KMS-11 (cell line): ENCODE measurements around the gene RPL28.
"Not testable (repeated sequence)": the region's sequence is repeated elsewhere in the genome, so short reads cannot be mapped to it uniquely, and the experiment has no call there.

Experiments used
- H2AFZ ChIP-seq: fragments of 200-600 bp; sonication (generic); 2 replicates; pipeline ENCODE4 v1.6.1; 2016; ENCODE audit warnings: antibody characterized with exemption, mixed run types, low read depth
- H3K27ac ChIP-seq: fragments of 200-600 bp; sonication (generic); 2 replicates; pipeline ENCODE4 v1.6.1; 2016; ENCODE audit warnings: mild to moderate bottlenecking, mixed run types
- H3K27me3 ChIP-seq: fragments of 200-600 bp; sonication (generic); 2 replicates; pipeline ENCODE4 v1.6.1; 2017; ENCODE audit warnings: mild to moderate bottlenecking, low read depth, mixed run types, moderate library complexity; ENCODE audit not compliant: insufficient read depth
- H3K36me3 ChIP-seq: fragments of 200-600 bp; sonication (generic); 2 replicates; pipeline ENCODE4 v1.6.1; 2017; ENCODE audit warnings: mild to moderate bottlenecking, mixed run types; ENCODE audit not compliant: insufficient read depth
- H3K4me1 ChIP-seq: fragments of 200-600 bp; sonication (generic); 2 replicates; pipeline ENCODE4 v1.6.1; 2016; ENCODE audit warnings: mild to moderate bottlenecking, low read depth, mixed run types; ENCODE audit not compliant: poor library complexity, severe bottlenecking
- H3K4me2 ChIP-seq: fragments of 200-600 bp; sonication (generic); 2 replicates; pipeline ENCODE4 v1.7.0; 2016; ENCODE audit warnings: mild to moderate bottlenecking, mixed run types
- H3K4me3 ChIP-seq: fragments of 200-600 bp; sonication (generic); IDR thresholded peaks from 2 replicates; pipeline ENCODE4 v1.6.1; 2017; ENCODE audit warnings: low read depth, low read length, mixed read lengths; ENCODE audit not compliant: insufficient read depth
- H3K79me2 ChIP-seq: fragments of 200-600 bp; sonication (generic); 2 replicates; pipeline ENCODE4 v1.6.1; 2016; ENCODE audit warnings: low read depth, mixed run types; ENCODE audit not compliant: insufficient read depth
- H3K9ac ChIP-seq: fragments of 200-600 bp; sonication (generic); 2 replicates; pipeline ENCODE4 v1.6.1; 2016; ENCODE audit warnings: mild to moderate bottlenecking, mixed run types
- H4K20me1 ChIP-seq: fragments of 200-600 bp; sonication (generic); 2 replicates; pipeline ENCODE4 v1.6.1; 2016; ENCODE audit warnings: mild to moderate bottlenecking, mixed run types; ENCODE audit not compliant: insufficient read depth
- CTCF ChIP-seq: fragments of 200-600 bp; sonication (generic); conservative IDR thresholded peaks from 2 replicates; pipeline ENCODE4 v1.6.1; 2017; ENCODE audit warnings: low read depth, mild to moderate bottlenecking, antibody characterized with exemption, low read length, moderate library complexity, mixed read lengths

The RPL28 gene

GRCh38 chr19:55400281-55401087, 14.8 kb downstream of the RPL28 start:
- peaks cover 4% of the 10 kb centered on the region for H3K4me1 ChIP-seq
- H4K20me1 ChIP-seq: peaks cover 10% of the 10 kb centered on the region; the same call in 1 of the 2 replicates
- peaks cover 19% of the 10 kb centered on the region; the same call in 1 of the 2 replicates for H3K36me3 ChIP-seq
- no peak overlapping the region for H3K9ac ChIP-seq
- no peak overlapping the region for H2AFZ ChIP-seq
- H3K4me2 ChIP-seq: no peak overlapping the region
- no peaks in the 10 kb centered on the region for H3K27me3 ChIP-seq
- TF ChIP-seq CTCF: no peak
- H3K27ac ChIP-seq: no peak overlapping the region
- peaks cover 27% of the 10 kb centered on the region for H3K79me2 ChIP-seq
- no peak overlapping the region for H3K4me3 ChIP-seq

GRCh38 chr19:55401390-55401789, 15.7 kb downstream of the RPL28 start:
- H3K9ac ChIP-seq, H2AFZ ChIP-seq, H3K27me3 ChIP-seq, H3K4me3 ChIP-seq, H3K4me2 ChIP-seq, H3K27ac ChIP-seq: not testable (repeated sequence)
- peaks cover 25% of the 10 kb centered on the region; the same call in 1 of the 2 replicates for H3K36me3 ChIP-seq
- peaks cover 36% of the 10 kb centered on the region for H3K79me2 ChIP-seq
- H4K20me1 ChIP-seq: peaks cover 13% of the 10 kb centered on the region
- H3K4me1 ChIP-seq: peaks cover 13% of the 10 kb centered on the region

GRCh38 chr19:55402509-55402908, 16.8 kb downstream of the RPL28 start:
- H3K27me3 ChIP-seq: no peaks in the 10 kb centered on the region
- H2AFZ ChIP-seq: no peak overlapping the region
- peaks cover 13% of the 10 kb centered on the region for H4K20me1 ChIP-seq
- no peak overlapping the region for H3K27ac ChIP-seq
- peaks cover 25% of the 10 kb centered on the region; the same call in 1 of the 2 replicates for H3K36me3 ChIP-seq
- H3K4me2 ChIP-seq: no peak overlapping the region
- TF ChIP-seq CTCF: no peak
- no peak overlapping the region for H3K9ac ChIP-seq
- peaks cover 15% of the 10 kb centered on the region for H3K4me1 ChIP-seq
- H3K4me3 ChIP-seq: no peak overlapping the region
- H3K79me2 ChIP-seq: peaks cover 47% of the 10 kb centered on the region

GRCh38 chr19:55405638-55406037, 19.9 kb downstream of the RPL28 start:
- peaks cover 25% of the 10 kb centered on the region; the same call in 1 of the 2 replicates for H3K36me3 ChIP-seq
- H3K4me1 ChIP-seq: peaks cover 24% of the 10 kb centered on the region
- no peak for TF ChIP-seq CTCF
- no peak overlapping the region for H3K4me3 ChIP-seq
- H3K9ac ChIP-seq: no peak overlapping the region; the same call in 1 of the 2 replicates
- H4K20me1 ChIP-seq: peaks cover 13% of the 10 kb centered on the region
- peaks cover 47% of the 10 kb centered on the region for H3K79me2 ChIP-seq
- no peaks in the 10 kb centered on the region for H3K27me3 ChIP-seq
- H2AFZ ChIP-seq: no peak overlapping the region
- H3K4me2 ChIP-seq: peak overlapping the region; percentile 100
- no peak overlapping the region for H3K27ac ChIP-seq
